ENCODE data around the gene NR0B2. TPM values are rescaled to one million over a fixed set of nuclear protein-coding genes. Genes with fewer than 3 reads are reported as not detected.
"Not testable (repeated sequence)": the region's sequence is repeated elsewhere in the genome, so short reads cannot be mapped to it uniquely, and the experiment has no call there.

Gene NR0B2, protein sequence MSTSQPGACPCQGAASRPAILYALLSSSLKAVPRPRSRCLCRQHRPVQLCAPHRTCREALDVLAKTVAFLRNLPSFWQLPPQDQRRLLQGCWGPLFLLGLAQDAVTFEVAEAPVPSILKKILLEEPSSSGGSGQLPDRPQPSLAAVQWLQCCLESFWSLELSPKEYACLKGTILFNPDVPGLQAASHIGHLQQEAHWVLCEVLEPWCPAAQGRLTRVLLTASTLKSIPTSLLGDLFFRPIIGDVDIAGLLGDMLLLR
- not detected in 2 replicates for total RNA-seq (2014; rRNA removed; shearing (Covaris generic))

DNA sequence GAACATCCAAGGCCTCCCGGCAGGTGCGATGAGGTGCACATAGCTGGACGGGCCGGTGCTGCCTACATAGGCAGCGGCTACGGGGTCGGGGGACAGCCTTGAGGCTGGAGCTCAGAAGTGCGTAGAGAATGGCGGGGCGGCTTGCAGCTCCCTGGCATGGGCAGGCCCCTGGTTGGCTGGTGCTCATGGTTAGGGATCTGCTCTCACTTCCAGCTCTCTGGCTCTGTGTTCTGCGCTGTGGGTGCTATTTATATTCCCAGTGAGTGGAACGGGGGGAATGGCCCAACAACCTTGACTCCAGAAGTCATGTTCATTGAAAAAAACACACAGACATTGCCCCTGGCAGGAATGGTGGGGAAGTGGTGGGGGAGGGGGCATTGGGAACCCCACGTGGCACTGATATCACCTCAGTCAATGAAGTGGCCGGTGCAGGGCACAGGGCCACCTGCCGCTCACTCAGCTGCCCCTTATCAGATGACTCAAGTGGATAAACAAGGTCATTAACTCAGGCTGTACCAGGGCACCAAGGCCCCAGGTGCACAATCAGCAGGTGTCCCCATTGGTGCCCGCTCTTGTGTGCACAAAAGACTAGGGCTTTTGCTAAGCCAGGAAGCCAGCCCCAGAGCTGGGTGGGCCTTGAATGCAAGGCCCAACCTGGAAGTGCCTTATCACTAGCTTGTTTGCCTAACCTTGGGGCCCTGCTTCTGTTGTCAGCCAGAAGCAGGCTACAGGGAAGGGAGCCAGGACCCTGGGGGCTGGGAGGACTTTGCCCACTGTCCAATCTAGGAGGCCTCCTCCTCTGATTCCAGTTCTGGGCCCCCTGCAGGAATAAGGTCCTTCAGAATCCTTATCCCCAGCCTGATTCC is at the start of gene NR0B2:
Gene NR0B2, minus strand, starts transcription at position 222 of the 866 bp plus-strand sequence. Its CDS starts 35 bp downstream, at position 187.
- DNase-seq (ENCODE audit: low spot score) = no peak

DNA sequence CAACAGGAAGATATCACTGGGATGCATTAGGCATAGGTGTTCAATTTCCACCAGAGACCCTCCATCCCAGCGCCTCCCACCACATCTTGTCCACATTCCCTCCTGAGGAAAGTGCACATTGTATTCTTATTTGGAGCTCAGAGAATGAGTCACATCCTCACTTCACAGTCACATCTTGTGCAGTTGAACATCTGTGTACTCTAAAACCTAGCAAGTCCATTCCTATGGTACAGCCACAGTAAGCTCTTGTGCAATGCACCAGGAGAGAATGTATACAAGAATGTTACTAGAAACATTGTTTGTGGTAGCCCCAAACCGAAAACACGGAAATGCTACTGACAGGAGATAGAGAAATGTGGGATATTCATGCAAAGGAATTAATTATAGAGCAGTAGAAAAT is 48.1 kb upstream of the NR0B2 start:
- peak; percentile 95 for DNase-seq (ENCODE audit: low spot score)

GRCh38 chr1:26960625-26960966 is 46.8 kb upstream of the NR0B2 start:
- no peak for DNase-seq (ENCODE audit: low spot score)

DNA sequence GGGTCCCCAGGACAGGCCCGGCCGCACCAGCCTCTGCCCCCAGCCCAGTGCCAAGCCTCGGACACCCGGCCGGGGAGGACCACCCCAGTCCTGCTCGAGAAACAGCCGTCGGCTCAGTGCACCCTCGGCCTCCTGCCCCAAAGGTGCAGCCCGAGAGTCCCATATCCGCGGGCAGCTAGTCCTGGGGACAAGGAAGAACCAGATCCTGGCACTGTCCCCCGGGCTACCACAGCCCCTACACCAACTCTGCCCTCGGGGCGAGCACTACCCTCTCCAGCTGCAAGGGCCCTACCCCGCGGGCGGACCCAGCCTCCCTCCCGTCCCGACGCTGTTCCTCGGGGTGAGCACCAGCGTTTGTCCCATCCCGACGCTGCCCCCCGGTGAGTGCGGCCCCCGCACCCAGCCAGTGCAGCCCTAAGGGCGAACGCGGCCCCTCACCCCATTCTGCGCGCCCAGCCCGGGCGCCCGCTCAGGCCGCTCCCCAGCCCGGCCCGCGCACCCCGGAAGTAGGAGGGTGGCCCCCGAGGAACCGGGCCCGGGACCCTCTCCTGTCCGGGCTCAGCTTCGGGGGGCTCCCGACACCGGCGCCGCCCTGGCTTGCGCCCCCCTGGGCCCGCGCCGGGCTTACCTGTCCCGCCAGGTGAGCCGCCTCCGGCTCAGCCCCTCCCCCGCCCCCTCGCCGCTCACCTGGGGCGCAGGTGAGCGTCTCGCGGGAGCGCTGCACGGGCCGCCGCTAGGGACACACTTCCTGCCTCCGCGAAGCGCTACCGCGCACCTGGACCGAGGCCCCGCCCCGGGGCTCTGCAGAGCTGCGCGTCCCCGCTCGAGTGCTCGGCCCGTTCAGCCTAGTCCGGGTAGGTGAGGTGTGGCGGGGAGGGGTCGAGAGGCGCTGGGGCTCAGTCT is 46.2 kb upstream of the NR0B2 start, which contains the start of gene KDF1:
Gene KDF1, minus strand, starts transcription at position 747 of the 903 bp plus-strand sequence. CDS start 8,088 bp downstream, outside the sequence.
- no peak for DNase-seq (ENCODE audit: low spot score)

DNA sequence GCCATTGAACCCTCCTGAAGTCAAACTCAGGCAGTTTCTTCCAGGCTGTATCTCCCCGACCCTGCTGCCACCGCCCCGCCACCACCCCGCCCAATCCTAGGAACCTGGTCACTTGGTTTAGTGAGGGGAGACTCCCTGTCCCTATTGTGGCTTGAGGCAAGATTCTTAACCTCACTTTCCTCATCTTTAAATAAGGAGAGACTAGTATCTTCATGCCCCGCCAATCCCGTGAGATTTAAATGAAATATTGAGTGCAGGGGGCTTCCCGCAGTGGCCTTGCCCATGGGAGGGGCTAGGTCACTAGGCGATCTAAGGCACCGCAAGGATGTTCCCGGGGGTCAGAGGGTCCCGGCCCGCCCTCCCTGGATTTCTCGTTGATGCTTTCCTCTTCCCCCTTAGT is 45.5 kb upstream of the NR0B2 start:
- no peak for DNase-seq (ENCODE audit: low spot score)

GRCh38 chr1:26957306-26957705 is 43.5 kb upstream of the NR0B2 start:
- DNase-seq (ENCODE audit: low spot score) = no peak

- DNase-seq (ENCODE audit: low spot score) = no peak
These were observed 42.5 kb upstream of the NR0B2 start for GRCh38 chr1:26956321-26956720.

- DNase-seq (ENCODE audit: low spot score) = no peak
These were observed 39.6 kb upstream of the NR0B2 start for GRCh38 chr1:26953374-26953773.

DNA sequence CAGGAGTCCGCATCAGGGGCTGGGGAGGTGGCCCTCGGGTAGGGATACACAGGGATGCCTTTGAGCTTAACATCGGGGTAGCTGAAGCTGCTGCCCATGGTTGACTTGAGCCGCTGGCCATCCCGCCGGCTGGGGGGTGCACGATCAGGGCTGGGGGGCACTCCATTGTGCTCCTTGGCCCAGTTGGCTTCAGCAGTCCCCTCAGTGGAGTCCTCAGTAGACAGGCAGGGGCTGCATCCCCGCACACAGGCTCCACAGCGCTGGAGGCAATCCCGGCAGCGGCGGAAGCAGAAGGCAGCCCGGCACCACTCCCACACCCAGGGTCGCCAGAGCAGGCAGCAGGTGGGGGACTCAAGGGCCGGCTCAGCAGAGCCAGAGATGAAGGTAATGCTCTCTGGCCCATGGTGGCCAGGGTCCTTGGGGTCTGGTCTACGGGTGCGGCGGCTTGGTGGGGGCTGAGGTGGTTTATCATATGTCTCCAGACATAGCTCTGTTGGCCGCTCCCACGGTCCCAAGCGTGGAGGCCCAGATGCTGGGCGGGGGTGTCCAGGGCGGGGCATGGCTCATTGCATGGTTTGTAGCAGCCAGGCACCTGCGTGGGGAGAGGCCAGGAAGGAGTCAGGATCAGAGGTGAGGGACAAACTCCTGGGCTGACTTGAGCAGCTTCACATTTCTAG is 38.2 kb upstream of the NR0B2 start:
- no peak for DNase-seq (ENCODE audit: low spot score)

DNA sequence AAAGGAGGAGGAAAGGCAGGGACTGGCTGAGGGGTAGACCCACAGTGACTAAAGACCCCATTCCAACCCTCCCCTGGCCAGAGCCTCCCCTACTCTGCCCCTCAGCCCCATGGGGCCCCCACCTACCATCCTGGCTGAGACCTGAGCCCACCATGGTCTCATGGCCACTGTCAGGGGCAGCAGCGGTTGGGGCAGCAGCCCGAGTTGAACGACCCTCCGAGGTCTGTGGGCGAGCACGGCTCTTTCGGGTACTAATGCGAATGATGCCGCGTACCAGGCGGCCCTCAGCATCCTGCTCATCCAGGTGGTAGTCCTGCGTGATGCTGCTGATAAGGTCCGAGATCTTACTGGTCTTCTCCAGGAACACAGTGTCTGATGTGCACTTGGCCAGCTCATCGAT is 37.4 kb upstream of the NR0B2 start:
- no peak for DNase-seq (ENCODE audit: low spot score)

DNA sequence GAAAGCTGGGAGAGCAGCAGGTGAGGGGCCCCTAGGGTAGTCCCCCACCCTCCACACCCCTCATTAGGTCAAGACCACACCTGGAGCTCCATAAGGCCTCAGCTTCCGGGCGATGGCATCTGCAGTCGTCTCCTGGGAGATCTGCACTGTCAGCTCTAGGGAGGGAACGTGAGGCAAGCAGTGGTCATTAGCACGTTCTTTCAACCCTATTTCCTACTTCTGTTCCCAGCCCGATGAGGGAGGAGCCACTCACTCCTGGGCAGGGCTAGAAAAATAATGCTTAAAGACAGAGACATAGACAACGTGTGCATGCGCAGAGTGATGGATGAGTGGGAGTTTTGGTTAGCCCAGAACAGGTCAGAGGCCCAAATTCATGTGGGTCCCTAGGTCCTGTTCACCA is 36.8 kb upstream of the NR0B2 start:
- DNase-seq (ENCODE audit: low spot score) = no peak

DNA sequence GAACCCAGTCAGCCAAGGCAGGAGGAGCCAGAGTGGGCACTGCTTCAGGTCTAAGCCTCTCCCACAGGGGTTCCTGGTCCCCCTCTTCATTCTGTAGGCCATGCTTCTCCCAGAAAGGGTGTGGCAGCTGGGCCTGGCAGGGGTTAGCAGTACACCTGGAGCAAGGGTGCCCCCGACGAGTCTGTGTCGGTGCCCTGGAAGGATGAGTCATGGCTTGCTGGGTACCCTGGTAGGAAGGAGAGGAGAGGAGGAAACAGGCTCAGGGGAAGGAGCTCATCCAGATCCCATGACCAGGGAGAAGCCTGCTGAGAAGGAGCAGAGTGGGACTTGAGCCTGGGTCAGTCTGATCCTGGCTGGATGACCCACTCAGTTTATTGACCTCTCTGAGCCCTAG is 36.1 kb upstream of the NR0B2 start:
- no peak for DNase-seq (ENCODE audit: low spot score)

- no peak for DNase-seq (ENCODE audit: low spot score)
These were observed 35.6 kb upstream of the NR0B2 start for GRCh38 chr1:26949266-26949925.

DNA sequence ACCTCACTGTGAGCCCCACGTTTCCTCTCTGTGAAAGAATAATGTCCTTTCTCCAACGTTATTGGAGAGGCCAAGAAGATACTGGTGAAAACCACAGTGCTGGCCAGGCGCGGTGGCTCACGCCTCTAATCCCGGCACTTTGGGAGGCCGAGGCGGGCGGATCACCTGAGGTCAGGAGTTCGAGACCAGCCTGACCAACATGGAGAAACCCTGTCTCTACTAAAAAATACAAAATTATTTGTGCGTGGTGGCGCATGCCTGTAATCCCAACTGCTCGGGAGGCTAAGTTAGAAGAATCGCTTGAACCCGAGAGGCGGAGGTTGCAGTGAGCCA is 34.9 kb upstream of the NR0B2 start:
- DNase-seq (ENCODE audit: low spot score) = not testable (repeated sequence)

DNA sequence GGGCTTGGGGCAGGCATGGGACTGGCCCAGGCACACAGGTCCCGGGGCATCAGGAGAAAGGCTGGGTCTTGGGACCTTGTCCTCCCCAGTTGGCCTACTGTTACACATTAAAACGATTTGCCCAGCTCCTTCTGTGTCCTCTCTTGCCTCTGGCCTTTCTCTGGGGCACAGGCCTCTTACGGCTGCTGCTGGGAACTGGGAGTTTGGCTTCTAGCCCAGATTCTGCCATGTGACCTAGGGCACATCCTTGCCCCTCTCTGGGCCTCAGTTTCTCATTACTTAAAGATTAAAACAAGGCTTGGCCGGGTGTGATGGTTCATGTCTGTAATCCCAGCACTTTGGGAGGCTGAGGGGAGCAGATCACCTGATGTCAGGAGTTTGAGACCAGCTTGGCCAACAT is 32.5 kb upstream of the NR0B2 start:
- no peak for DNase-seq (ENCODE audit: low spot score)

- no peak for DNase-seq (ENCODE audit: low spot score)
These were observed 32.0 kb upstream of the NR0B2 start for GRCh38 chr1:26945728-26946127.

DNA sequence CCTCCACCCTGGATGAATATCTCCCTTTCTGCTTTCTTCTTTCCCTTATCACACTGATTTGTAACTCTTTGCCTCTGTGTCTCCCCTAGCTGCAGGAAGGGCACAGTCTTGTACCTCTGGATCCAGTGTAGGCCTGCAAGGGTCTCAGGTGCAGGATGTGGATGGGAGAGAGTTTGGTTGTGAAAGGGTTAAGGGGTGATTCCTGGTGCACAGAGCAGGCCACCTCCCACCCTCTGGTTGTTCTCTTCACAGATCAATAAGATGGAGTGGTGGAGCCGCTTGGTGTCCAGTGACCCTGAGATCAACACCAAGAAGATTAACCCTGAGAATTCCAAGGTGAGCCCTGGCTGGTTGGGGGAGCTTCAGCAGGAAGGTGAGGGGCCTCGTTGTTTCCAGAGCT is 31.4 kb upstream of the NR0B2 start:
- no peak for DNase-seq (ENCODE audit: low spot score)

GRCh38 chr1:26942656-26943055 is 28.9 kb upstream of the NR0B2 start:
- no peak for DNase-seq (ENCODE audit: low spot score)

- DNase-seq (ENCODE audit: low spot score) = no peak
These were observed 27.5 kb upstream of the NR0B2 start for GRCh38 chr1:26941311-26941710.

- no peak for DNase-seq (ENCODE audit: low spot score)
These were observed 24.9 kb upstream of the NR0B2 start for GRCh38 chr1:26938659-26939025.

GRCh38 chr1:26938004-26938658 is 24.4 kb upstream of the NR0B2 start:
- no peak for DNase-seq (ENCODE audit: low spot score)

Measured in H4 (cell line).